Right lobe of liver (tissue), 6 donors: Measurements from ENCODE around the gene CHRNB1. TPM values are rescaled to one million over a fixed set of nuclear protein-coding genes. Genes with fewer than 3 reads are reported as not detected.
"Not testable (repeated sequence)": the region's sequence is repeated elsewhere in the genome, so short reads cannot be mapped to it uniquely, and the experiment has no call there.

Source experiments
- ATAC-seq, 4 donors: fragments of 200-7000 bp; cut with Tn5 transposase; one replicate each; pipeline ENCODE4 v1.9.1; 2020; ENCODE audit warnings: mild to moderate bottlenecking in 4 of 4, moderate library complexity in 4 of 4
- DNase-seq, 3 donors: peaks; one replicate each; pipeline ENCODE4 v3.0.0-alpha.2; 2020
- H3K27ac ChIP-seq, 3 donors: fragments of 200-600 bp; one replicate each; pipeline ENCODE4 v1.8.0; 2022
- H3K27me3 ChIP-seq, 2 donors: fragments of 200-600 bp; one replicate each; pipeline ENCODE4 v1.8.0; 2022
- H3K36me3 ChIP-seq, 4 donors: fragments of 200-600 bp; sonication (generic) in 1 of 4; one replicate each; pipeline versions ENCODE4 v1.5.1 to v1.8.0; 2017 to 2022; ENCODE audit warnings: control low read depth in 1 of 4
- H3K4me1 ChIP-seq, 4 donors: fragments of 200-600 bp; sonication (generic) in 1 of 4; one replicate each; pipeline versions ENCODE4 v1.5.1 to v1.8.0; 2017 to 2022; ENCODE audit warnings: control low read depth in 1 of 4
- H3K4me3 ChIP-seq, 3 donors: fragments of 200-600 bp; one replicate each; pipeline ENCODE4 v1.8.0; 2022
- H3K9me3 ChIP-seq, 4 donors: fragments of 200-600 bp; sonication (generic) in 1 of 4; one replicate each; pipeline versions ENCODE4 v1.5.1 to v1.8.0; 2017 to 2022; ENCODE audit warnings: control low read depth in 1 of 4
- POLR2A ChIP-seq: fragments of 450-650 bp; IDR thresholded peaks from one replicate; pipeline ENCODE4 v1.6.1; 2017; ENCODE audit warnings: antibody characterized with exemption, mild to moderate bottlenecking
- WGBS: methylation state at CpG from one replicate; pipeline ENCODE4 v1.1.6; 2018; ENCODE audit warnings: low coverage, low lambda C conversion rate; ENCODE audit not compliant: insufficient coverage; ENCODE audit errors: missing lambda C conversion rate; 5-methylcytosine and 5-hydroxymethylcytosine counted together
- intact Hi-C, 2 donors: fragments of 100-400 bp; cut with DNase I; formaldehyde crosslinking; loops; one replicate each; pipeline versions ENCODE4 v1.11.2 to v1.14.1; 2022
- total RNA-seq, 6 experiments: library from RNA; depleted of rRNA in 2 of 6; stranded (reverse); fragments of >200 nt in 2 of 6; fragmentation: NEBNext Ultra II Directional in 3 of 6; extraction: Animal tissue kit (Norgen Biotek cat#: 25700) in 3 of 6; gene quantifications; one replicate each; pipeline versions ENCODE4 v1.1.0 to v1.2.4, GENCODE V29; 2016 to 2023
- TF ChIP-seq, protein P1 (sequence below), 4 donors: fragments of 200-600 bp in 3 of 4; fragments of 450-650 bp in 1 of 4; IDR thresholded peaks; one replicate each; pipeline versions ENCODE4 v1.5.1 to v1.8.0; 2016 to 2022; ENCODE audit warnings: antibody characterized with exemption in 4 of 4, mild to moderate bottlenecking in 2 of 4
- donor health status: DM: no; HTN: yes; CAD: no.
- donor health status: DM: no; HTN: no; CAD: no.
- donor health status: DM: no; HTN: no; CAD: no.
- donor health status: DM: no; HTN: yes; CAD: no.
- donor health status: DM: no; HTN: yes; CAD: no.

CHRNB1 gene
- total RNA-seq, 6 experiments from 2014 or later, result 6.0 to 12.3 (median 8.2) TPM

DNA sequence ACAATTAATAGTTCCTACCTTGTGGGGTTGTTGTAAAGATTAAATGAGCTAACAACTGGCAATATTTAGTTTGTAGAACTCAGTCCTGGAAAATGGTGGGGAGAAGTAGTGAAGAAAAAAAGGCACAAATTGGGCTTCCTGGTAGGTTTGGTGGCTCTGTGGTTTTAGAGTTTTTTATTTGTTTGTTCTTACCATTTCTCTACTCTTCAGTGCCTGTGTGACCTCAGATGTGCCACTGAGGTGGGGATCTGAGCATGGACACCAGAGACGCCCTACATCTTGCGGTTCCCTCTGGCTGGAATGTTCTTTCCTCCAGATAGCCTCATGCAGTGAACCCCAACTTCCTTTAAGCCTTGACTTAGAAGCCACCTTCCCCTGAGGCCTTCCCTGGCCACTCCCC is 26.9 kb downstream of the CHRNB1 start:
- Histone ChIP-seq H3K27ac (no peak overlapping the region), H3K27me3 (no peaks in the 10 kb centered on the region), H3K4me1 (peaks cover 0 to 44% (median 12%) of the 10 kb centered on the region in 4 donors), H3K9me3 (no peaks in the 10 kb centered on the region), H3K36me3 (no peaks in the 10 kb centered on the region), H3K4me3 (no peak overlapping the region)
- DNase-seq (no peak), ATAC-seq (no peak)
- intact Hi-C loops, result no loop called here
- TF ChIP-seq POLR2A, result no peak
- TF ChIP-seq, protein P1, sequence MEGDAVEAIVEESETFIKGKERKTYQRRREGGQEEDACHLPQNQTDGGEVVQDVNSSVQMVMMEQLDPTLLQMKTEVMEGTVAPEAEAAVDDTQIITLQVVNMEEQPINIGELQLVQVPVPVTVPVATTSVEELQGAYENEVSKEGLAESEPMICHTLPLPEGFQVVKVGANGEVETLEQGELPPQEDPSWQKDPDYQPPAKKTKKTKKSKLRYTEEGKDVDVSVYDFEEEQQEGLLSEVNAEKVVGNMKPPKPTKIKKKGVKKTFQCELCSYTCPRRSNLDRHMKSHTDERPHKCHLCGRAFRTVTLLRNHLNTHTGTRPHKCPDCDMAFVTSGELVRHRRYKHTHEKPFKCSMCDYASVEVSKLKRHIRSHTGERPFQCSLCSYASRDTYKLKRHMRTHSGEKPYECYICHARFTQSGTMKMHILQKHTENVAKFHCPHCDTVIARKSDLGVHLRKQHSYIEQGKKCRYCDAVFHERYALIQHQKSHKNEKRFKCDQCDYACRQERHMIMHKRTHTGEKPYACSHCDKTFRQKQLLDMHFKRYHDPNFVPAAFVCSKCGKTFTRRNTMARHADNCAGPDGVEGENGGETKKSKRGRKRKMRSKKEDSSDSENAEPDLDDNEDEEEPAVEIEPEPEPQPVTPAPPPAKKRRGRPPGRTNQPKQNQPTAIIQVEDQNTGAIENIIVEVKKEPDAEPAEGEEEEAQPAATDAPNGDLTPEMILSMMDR (IDR thresholded peaks at IDR 0.05), result no peak
- 69% methylated on average over 2 of the region's 2 CpGs for WGBS

- H3K27ac ChIP-seq, result not testable (repeated sequence)
- H3K4me1 ChIP-seq, result peaks cover 0 to 27% (median 9%) of the 10 kb centered on the region in 4 donors
Observed at GRCh38 chr17:7474767-7475166, 29.9 kb downstream of the CHRNB1 start.

DNA sequence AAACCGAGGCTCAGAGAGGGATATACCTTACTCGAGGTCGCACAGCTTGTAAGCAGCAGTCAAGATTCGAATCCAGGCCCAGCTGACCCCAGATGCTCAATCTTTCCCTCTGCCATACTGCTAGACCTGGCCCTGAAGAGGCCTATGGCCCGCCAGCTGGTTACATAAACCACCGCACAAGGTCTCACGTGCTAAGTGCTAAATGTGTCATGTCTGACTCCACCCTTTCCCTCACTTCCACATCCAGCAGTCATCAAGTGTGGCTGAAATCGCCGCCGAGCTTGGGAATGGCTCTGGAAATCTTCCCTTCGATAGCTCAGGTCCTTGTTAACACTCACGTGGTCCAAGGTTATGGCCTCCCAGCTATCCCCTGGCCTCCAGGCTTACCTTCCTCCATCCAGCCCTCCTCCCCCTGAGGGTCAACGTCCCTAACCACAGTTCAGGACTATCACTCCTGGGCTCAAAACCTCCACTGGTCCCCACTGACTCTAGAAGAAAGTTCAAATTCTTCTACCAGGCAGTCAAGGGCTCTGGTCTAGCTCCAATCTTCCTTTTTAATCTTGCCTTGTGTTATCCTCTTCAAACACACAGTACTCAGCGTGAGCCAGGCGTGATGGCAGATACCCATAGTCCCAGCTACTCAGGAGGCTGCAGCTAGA is 31.0 kb downstream of the CHRNB1 start:
- intact Hi-C loops, result no loop called here

More at GRCh38 chr17:7474767-7475166, 29.9 kb downstream of the CHRNB1 start:
- WGBS, result 79% methylated on average over 2 of the region's 8 CpGs
- H3K9me3 ChIP-seq, H3K4me3 ChIP-seq, H3K27me3 ChIP-seq, intact Hi-C loops, H3K36me3 ChIP-seq: not testable (repeated sequence)
- DNase-seq, result peak; percentile 72 to 82 (median 78)
- ATAC-seq, result peak in 3 of 4 donors; percentile 8 to 13 (median 8)

GRCh38 chr17:7476494-7476893 is 31.6 kb downstream of the CHRNB1 start:
- TF ChIP-seq, protein P1 (IDR thresholded peaks at IDR 0.05), result no peak
- no peak for TF ChIP-seq POLR2A
- Histone ChIP-seq H3K4me3 (no peak overlapping the region), H3K4me1 (peaks cover 0 to 20% (median 10%) of the 10 kb centered on the region in 4 donors), H3K9me3 (no peaks in the 10 kb centered on the region), H3K27ac (peak overlapping the region in 1 of 3 donors; percentile 24), H3K36me3 (no peaks in the 10 kb centered on the region), H3K27me3 (no peaks in the 10 kb centered on the region)
- intact Hi-C loops, result no loop called here
- DNase-seq (no peak), ATAC-seq (no peak)
- 40% methylated on average over 3 of the region's 3 CpGs for WGBS

More for the DNA sequence above, 31.0 kb downstream of the CHRNB1 start:
- ATAC-seq (peak in 2 of 4 donors; percentile 5 to 12), DNase-seq (no peak)
- Histone ChIP-seq H3K36me3 (no peaks in the 10 kb centered on the region), H3K4me3 (no peak overlapping the region), H3K27ac (peak overlapping the region in 1 of 3 donors; percentile 24), H3K9me3 (no peaks in the 10 kb centered on the region), H3K4me1 (peaks cover 0 to 21% (median 10%) of the 10 kb centered on the region in 4 donors), H3K27me3 (no peaks in the 10 kb centered on the region)
- TF ChIP-seq POLR2A, result no peak
- TF ChIP-seq, protein P1 (IDR thresholded peaks at IDR 0.05), result no peak
- 58% methylated on average over 14 of the region's 15 CpGs for WGBS

GRCh38 chr17:7476951-7477350 is 32.1 kb downstream of the CHRNB1 start:
- intact Hi-C loops, result no loop called here

More at GRCh38 chr17:7476951-7477350, 32.1 kb downstream of the CHRNB1 start:
- 90% methylated on average over 2 of the region's 5 CpGs for WGBS
- TF ChIP-seq, protein P1 (IDR thresholded peaks at IDR 0.05), result no peak
- no peak for TF ChIP-seq POLR2A
- no peak for ATAC-seq
- peak overlapping the region in 1 of 3 donors; percentile 98 for H3K27ac ChIP-seq
- no peak for DNase-seq
- no peak overlapping the region for H3K4me3 ChIP-seq
- H3K36me3 ChIP-seq, result no peaks in the 10 kb centered on the region
- H3K4me1 ChIP-seq, result peaks cover 0 to 20% (median 10%) of the 10 kb centered on the region in 4 donors
- H3K9me3 ChIP-seq, result no peaks in the 10 kb centered on the region
- H3K27me3 ChIP-seq, result no peaks in the 10 kb centered on the region
